ENCODE results near the gene IFNB1.

DNA sequence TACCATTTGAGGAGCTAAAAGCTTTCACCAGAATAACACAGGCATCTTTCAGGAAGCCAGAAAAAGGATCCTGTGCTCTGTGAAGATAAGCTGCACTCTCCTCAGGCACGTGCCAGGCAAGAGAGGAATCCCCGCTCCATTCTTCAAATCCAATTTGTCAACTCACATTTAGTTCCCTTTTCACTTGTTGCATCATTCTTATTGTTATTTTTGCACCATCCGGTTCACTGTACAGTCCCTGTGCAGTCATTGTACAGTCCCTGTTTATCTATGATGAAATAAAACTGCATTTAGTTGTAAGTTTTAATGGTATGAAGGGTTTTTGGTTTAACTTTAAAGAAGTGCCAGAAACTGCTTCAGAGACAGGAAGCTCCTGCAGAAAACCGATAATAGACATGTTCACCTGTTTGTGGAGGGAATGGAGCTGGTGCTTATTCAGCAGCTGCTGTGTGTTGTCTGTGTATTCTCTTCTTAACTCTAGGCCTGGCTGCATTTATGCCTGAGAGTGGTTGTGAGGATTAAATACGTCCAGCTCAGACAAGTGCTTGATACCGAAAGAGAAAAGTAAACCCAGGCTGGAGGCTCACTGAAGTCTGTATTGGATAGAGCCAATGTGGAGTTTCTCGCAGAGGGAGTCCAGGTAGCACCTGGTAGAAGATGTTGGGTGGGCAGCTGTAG is 41.5 kb upstream of the IFNB1 start:
- no peak for TF ChIP-seq POLR2A (IDR thresholded peaks at IDR 0.05)
- TF ChIP-seq, protein P1, sequence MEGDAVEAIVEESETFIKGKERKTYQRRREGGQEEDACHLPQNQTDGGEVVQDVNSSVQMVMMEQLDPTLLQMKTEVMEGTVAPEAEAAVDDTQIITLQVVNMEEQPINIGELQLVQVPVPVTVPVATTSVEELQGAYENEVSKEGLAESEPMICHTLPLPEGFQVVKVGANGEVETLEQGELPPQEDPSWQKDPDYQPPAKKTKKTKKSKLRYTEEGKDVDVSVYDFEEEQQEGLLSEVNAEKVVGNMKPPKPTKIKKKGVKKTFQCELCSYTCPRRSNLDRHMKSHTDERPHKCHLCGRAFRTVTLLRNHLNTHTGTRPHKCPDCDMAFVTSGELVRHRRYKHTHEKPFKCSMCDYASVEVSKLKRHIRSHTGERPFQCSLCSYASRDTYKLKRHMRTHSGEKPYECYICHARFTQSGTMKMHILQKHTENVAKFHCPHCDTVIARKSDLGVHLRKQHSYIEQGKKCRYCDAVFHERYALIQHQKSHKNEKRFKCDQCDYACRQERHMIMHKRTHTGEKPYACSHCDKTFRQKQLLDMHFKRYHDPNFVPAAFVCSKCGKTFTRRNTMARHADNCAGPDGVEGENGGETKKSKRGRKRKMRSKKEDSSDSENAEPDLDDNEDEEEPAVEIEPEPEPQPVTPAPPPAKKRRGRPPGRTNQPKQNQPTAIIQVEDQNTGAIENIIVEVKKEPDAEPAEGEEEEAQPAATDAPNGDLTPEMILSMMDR (IDR thresholded peaks at IDR 0.05), result no peak
